WTC11 (cell line): ENCODE data around the gene DENND5A. TPM values are rescaled to one million over a fixed set of nuclear protein-coding genes. Genes with fewer than 3 reads are reported as not detected.

Experiments used
- ATAC-seq: fragments of 200-7000 bp; cut with Tn5 transposase; 2 replicates; pipeline ENCODE4 v1.10.0; 2021; ENCODE audit warnings: mild to moderate bottlenecking, moderate library complexity
- CTCF ChIA-PET: fragments of 300-600 bp; sonication (Branson Sonifier 250); formaldehyde crosslinking; loops from one replicate; lab custom pipeline; 2021; ENCODE audit warnings: antibody characterized with exemption; lab: Charles Lee
- POLR2A ChIA-PET: fragments of 350-600 bp; sonication (Branson Sonifier 250); formaldehyde crosslinking; loops from one replicate; lab custom pipeline; 2021; ENCODE audit warnings: antibody characterized with exemption; lab: Charles Lee
- DNase-seq: peaks from one replicate; pipeline ENCODE4 v3.0.0; 2021; ENCODE audit warnings: low spot score
- H3K27ac Mint-ChIP-seq: 2 replicates; pipeline ENCODE4 v1.8.0; 2021; ENCODE audit warnings: mixed read lengths
- H3K27me3 Mint-ChIP-seq: 2 replicates; pipeline ENCODE4 v1.8.0; 2021; ENCODE audit warnings: low read depth, mild to moderate bottlenecking, moderate library complexity, mixed read lengths
- H3K36me3 Mint-ChIP-seq: 2 replicates; pipeline ENCODE4 v1.8.0; 2021; ENCODE audit warnings: mixed read lengths
- H3K4me1 Mint-ChIP-seq: 2 replicates; pipeline ENCODE4 v1.8.0; 2022; ENCODE audit warnings: mixed read lengths
- H3K4me3 Mint-ChIP-seq: 2 replicates; pipeline ENCODE4 v1.8.0; 2021; ENCODE audit warnings: mild to moderate bottlenecking, moderate library complexity, mixed read lengths
- H3K9me3 Mint-ChIP-seq: 2 replicates; pipeline ENCODE4 v1.8.0; 2021; ENCODE audit warnings: mixed read lengths
- ATF1 ChIP-seq: sonication (generic); formaldehyde crosslinking; IDR thresholded peaks from 2 replicates; pipeline ENCODE4 v1.8.1; 2023; ENCODE audit warnings: mild to moderate bottlenecking, moderate library complexity, missing genetic modification reagents
- CBFB ChIP-seq: sonication (generic); formaldehyde crosslinking; IDR thresholded peaks from 2 replicates; pipeline ENCODE4 v1.8.1; 2022; ENCODE audit warnings: mild to moderate bottlenecking, low read depth, missing genetic modification reagents
- ESRRA ChIP-seq: sonication (generic); formaldehyde crosslinking; IDR thresholded peaks from 2 replicates; pipeline ENCODE4 v1.8.1; 2022; ENCODE audit warnings: mild to moderate bottlenecking, missing genetic modification reagents, borderline replicate concordance
- ETV6 ChIP-seq: sonication (generic); formaldehyde crosslinking; IDR thresholded peaks from 2 replicates; pipeline ENCODE4 v1.8.1; 2022; ENCODE audit warnings: mild to moderate bottlenecking, missing genetic modification reagents
- JUN ChIP-seq: sonication (generic); formaldehyde crosslinking; IDR thresholded peaks from 2 replicates; pipeline ENCODE4 v1.8.0; 2023; ENCODE audit warnings: mild to moderate bottlenecking, missing genetic modification reagents
- KAT7 ChIP-seq: sonication (generic); formaldehyde crosslinking; IDR thresholded peaks from 2 replicates; pipeline ENCODE4 v1.8.1; 2023; ENCODE audit warnings: missing genetic modification reagents, mild to moderate bottlenecking, borderline replicate concordance
- PRRX2 ChIP-seq: fragments of 250-450 bp; sonication (Bioruptor Pico); IDR thresholded peaks from 2 replicates; pipeline ENCODE4 v1.8.0; 2021; ENCODE audit warnings: mild to moderate bottlenecking
- RELA ChIP-seq: sonication (generic); formaldehyde crosslinking; IDR thresholded peaks from 2 replicates; pipeline ENCODE4 v1.8.1; 2022; ENCODE audit warnings: missing genetic modification reagents, mild to moderate bottlenecking, borderline replicate concordance
- SOX15 ChIP-seq: fragments of 250-450 bp; sonication (Bioruptor Pico); IDR thresholded peaks from 2 replicates; pipeline ENCODE4 v1.9.0; 2021; ENCODE audit warnings: mild to moderate bottlenecking
- TCF7 ChIP-seq: sonication (generic); formaldehyde crosslinking; IDR thresholded peaks from 2 replicates; pipeline ENCODE4 v1.8.0; 2022; ENCODE audit warnings: mild to moderate bottlenecking, low read depth, missing genetic modification reagents, moderate library complexity
- ZBTB43 ChIP-seq: sonication (generic); formaldehyde crosslinking; IDR thresholded peaks from 2 replicates; pipeline ENCODE4 v1.8.1; 2023; ENCODE audit warnings: mild to moderate bottlenecking, missing genetic modification reagents
- ZNF121 ChIP-seq: sonication (generic); formaldehyde crosslinking; IDR thresholded peaks from 2 replicates; pipeline ENCODE4 v1.8.0; 2023; ENCODE audit warnings: missing genetic modification reagents
- ZNF219 ChIP-seq: sonication (generic); formaldehyde crosslinking; IDR thresholded peaks from 2 replicates; pipeline ENCODE4 v1.8.0; 2023; ENCODE audit warnings: missing genetic modification reagents, mild to moderate bottlenecking, borderline replicate concordance
- ZNF232 ChIP-seq: sonication (generic); formaldehyde crosslinking; IDR thresholded peaks from 2 replicates; pipeline ENCODE4 v1.8.0; 2022; ENCODE audit warnings: mild to moderate bottlenecking, missing genetic modification reagents
- ZNF263 ChIP-seq: sonication (generic); formaldehyde crosslinking; IDR thresholded peaks from 2 replicates; pipeline ENCODE4 v1.8.1; 2022; ENCODE audit warnings: low read depth, mild to moderate bottlenecking, moderate library complexity, missing genetic modification reagents
- ZNF671 ChIP-seq: fragments of 250-450 bp; sonication (Bioruptor Pico); IDR thresholded peaks from 2 replicates; pipeline ENCODE4 v1.8.0; 2021; ENCODE audit warnings: mild to moderate bottlenecking
- total RNA-seq: library from RNA; stranded (reverse); gene quantifications from 3 replicates; pipeline ENCODE4 v1.2.3, GENCODE V29; 2021
- TF ChIP-seq, protein P1 (sequence below): sonication (generic); formaldehyde crosslinking; IDR thresholded peaks from 2 replicates; pipeline ENCODE4 v1.8.1; 2023; ENCODE audit warnings: mild to moderate bottlenecking, missing genetic modification reagents
- TF ChIP-seq, protein P2 (sequence below): sonication (generic); formaldehyde crosslinking; IDR thresholded peaks from 2 replicates; pipeline ENCODE4 v1.8.0; 2023; ENCODE audit warnings: missing genetic modification reagents, mild to moderate bottlenecking, borderline replicate concordance
- TF ChIP-seq, protein P3 (sequence below): sonication (generic); formaldehyde crosslinking; IDR thresholded peaks from 2 replicates; pipeline ENCODE4 v1.8.1; 2023; ENCODE audit warnings: mild to moderate bottlenecking, missing genetic modification reagents, moderate library complexity
- TF ChIP-seq, protein P4 (sequence below): fragments of 250-450 bp; sonication (Bioruptor Pico); conservative IDR thresholded peaks from 2 replicates; pipeline ENCODE4 v1.9.0; 2021; ENCODE audit warnings: mild to moderate bottlenecking
- TF ChIP-seq, protein P5 (sequence below): sonication (generic); formaldehyde crosslinking; IDR thresholded peaks from 2 replicates; pipeline ENCODE4 v1.8.0; 2022; ENCODE audit warnings: missing genetic modification reagents

The DENND5A gene
- total RNA-seq, 1 experiment from 2014 or later, result 69.3 TPM

DNA sequence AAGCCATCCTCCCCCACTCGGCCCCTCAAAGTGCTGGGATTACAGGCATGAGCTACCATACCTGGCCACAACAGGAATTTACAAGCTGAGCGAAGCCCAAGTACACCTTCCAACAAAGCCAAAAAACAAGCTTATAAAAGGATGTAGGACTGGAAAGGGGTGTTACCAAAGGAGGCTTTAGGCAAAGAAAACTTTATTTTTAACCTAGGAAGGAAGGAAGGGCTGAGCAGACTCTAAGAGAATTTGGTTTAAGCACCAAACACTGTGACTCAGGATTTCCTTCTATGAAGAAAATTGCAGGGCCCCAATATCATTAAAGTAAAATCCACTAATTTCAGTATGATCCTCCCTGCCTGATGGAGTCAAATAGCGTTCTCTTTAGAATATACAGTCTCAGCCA is 12.1 kb downstream of the DENND5A start:
- Mint-ChIP-seq H3K27ac (peak overlapping the region; percentile 83), H3K36me3 (peaks cover 9% of the 10 kb centered on the region; the same call in 1 of the 2 replicates), H3K27me3 (no peaks in the 10 kb centered on the region), H3K4me3 (no peak overlapping the region), H3K9me3 (no peaks in the 10 kb centered on the region), H3K4me1 (peaks cover 12% of the 10 kb centered on the region)
- ATAC-seq, result no peak
- CTCF ChIA-PET, result interaction anchor here (1.0 kb wide), 1 partner anchor 133 kb away, joined by 3 read pairs; no protein-coding TSS in a partner anchor
- POLR2A ChIA-PET, result interaction anchor here (1.0 kb wide), 1 partner anchor 12 kb away, joined by 4 read pairs; the partner anchor contains the start of gene DENND5A
- DNase-seq, result no peak
- no peak for TF ChIP-seq ZNF671 (CRISPR knock-in tag)
- no peak for TF ChIP-seq RELA
- TF ChIP-seq SOX15 (CRISPR knock-in tag), result no peak
- TF ChIP-seq, protein P1, sequence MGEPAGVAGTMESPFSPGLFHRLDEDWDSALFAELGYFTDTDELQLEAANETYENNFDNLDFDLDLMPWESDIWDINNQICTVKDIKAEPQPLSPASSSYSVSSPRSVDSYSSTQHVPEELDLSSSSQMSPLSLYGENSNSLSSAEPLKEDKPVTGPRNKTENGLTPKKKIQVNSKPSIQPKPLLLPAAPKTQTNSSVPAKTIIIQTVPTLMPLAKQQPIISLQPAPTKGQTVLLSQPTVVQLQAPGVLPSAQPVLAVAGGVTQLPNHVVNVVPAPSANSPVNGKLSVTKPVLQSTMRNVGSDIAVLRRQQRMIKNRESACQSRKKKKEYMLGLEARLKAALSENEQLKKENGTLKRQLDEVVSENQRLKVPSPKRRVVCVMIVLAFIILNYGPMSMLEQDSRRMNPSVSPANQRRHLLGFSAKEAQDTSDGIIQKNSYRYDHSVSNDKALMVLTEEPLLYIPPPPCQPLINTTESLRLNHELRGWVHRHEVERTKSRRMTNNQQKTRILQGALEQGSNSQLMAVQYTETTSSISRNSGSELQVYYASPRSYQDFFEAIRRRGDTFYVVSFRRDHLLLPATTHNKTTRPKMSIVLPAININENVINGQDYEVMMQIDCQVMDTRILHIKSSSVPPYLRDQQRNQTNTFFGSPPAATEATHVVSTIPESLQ (CRISPR knock-in tag), result no peak
- TF ChIP-seq ZNF219 (CRISPR knock-in tag), result no peak
- TF ChIP-seq KAT7 (CRISPR knock-in tag), result no peak
- no peak for TF ChIP-seq PRRX2
- TF ChIP-seq ZNF263 (CRISPR knock-in tag), result no peak
- no peak for TF ChIP-seq ZNF232
- TF ChIP-seq, protein P2, sequence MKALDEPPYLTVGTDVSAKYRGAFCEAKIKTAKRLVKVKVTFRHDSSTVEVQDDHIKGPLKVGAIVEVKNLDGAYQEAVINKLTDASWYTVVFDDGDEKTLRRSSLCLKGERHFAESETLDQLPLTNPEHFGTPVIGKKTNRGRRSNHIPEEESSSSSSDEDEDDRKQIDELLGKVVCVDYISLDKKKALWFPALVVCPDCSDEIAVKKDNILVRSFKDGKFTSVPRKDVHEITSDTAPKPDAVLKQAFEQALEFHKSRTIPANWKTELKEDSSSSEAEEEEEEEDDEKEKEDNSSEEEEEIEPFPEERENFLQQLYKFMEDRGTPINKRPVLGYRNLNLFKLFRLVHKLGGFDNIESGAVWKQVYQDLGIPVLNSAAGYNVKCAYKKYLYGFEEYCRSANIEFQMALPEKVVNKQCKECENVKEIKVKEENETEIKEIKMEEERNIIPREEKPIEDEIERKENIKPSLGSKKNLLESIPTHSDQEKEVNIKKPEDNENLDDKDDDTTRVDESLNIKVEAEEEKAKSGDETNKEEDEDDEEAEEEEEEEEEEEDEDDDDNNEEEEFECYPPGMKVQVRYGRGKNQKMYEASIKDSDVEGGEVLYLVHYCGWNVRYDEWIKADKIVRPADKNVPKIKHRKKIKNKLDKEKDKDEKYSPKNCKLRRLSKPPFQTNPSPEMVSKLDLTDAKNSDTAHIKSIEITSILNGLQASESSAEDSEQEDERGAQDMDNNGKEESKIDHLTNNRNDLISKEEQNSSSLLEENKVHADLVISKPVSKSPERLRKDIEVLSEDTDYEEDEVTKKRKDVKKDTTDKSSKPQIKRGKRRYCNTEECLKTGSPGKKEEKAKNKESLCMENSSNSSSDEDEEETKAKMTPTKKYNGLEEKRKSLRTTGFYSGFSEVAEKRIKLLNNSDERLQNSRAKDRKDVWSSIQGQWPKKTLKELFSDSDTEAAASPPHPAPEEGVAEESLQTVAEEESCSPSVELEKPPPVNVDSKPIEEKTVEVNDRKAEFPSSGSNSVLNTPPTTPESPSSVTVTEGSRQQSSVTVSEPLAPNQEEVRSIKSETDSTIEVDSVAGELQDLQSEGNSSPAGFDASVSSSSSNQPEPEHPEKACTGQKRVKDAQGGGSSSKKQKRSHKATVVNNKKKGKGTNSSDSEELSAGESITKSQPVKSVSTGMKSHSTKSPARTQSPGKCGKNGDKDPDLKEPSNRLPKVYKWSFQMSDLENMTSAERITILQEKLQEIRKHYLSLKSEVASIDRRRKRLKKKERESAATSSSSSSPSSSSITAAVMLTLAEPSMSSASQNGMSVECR (CRISPR knock-in tag), result no peak
- TF ChIP-seq ATF1 (CRISPR knock-in tag), result no peak
- no peak for TF ChIP-seq CBFB (CRISPR knock-in tag)
- TF ChIP-seq, protein P3, sequence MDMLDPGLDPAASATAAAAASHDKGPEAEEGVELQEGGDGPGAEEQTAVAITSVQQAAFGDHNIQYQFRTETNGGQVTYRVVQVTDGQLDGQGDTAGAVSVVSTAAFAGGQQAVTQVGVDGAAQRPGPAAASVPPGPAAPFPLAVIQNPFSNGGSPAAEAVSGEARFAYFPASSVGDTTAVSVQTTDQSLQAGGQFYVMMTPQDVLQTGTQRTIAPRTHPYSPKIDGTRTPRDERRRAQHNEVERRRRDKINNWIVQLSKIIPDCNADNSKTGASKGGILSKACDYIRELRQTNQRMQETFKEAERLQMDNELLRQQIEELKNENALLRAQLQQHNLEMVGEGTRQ, result no peak
- no peak for TF ChIP-seq ETV6 (CRISPR knock-in tag)
- TF ChIP-seq, protein P4, sequence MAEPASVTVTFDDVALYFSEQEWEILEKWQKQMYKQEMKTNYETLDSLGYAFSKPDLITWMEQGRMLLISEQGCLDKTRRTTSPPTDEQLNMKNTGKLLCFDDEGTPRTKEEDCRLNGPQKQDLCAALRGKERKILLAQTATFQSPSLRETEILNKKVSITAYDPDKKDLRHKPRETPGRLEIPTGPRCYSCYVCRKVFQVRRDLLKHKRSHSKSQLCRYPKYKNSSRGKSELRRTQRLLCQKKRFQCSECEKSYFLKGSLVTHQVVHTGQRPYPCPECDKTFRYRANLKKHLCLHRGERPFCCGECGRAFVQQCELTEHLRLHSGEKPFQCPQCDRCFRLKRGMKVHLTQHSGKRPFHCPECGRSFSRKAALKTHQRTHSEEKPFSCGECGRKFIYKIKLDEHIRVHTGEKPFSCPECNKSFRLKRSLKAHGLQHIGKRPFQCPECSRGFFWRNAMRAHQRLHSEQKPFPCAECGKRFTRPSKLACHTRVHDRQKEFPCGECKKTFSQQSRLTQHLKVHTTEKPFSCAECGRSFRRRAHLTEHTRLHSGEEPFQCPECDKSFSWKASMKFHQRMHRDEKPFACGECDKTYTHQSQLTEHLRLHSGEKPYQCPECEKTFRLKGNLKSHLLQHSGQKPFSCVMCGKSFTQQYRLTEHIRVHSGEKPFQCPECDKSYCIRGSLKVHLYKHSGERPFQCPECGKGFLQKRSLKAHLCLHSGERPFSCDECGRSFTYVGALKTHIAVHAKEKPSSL (CRISPR knock-in tag), result no peak
- no peak for TF ChIP-seq ZNF121 (CRISPR knock-in tag)
- TF ChIP-seq ESRRA, result no peak

- H3K36me3 Mint-ChIP-seq, result peaks cover 9% of the 10 kb centered on the region; the same call in 1 of the 2 replicates
- H3K4me1 Mint-ChIP-seq, result peaks cover 20% of the 10 kb centered on the region
- no peaks in the 10 kb centered on the region for H3K27me3 Mint-ChIP-seq
- ChIA-PET CTCF (interaction anchor here (0.7 kb wide), 1 partner anchor 103 kb away, joined by 3 read pairs; no protein-coding TSS in a partner anchor), POLR2A (interaction anchor here (1.2 kb wide), 1 partner anchor 214 kb away, joined by 4 read pairs; no protein-coding TSS in a partner anchor)
- DNase-seq (no peak), ATAC-seq (no peak)
- H3K4me3 Mint-ChIP-seq, result no peak overlapping the region
- H3K9me3 Mint-ChIP-seq, result no peaks in the 10 kb centered on the region
- H3K27ac Mint-ChIP-seq, result peak overlapping the region; percentile 67
- TF ChIP-seq JUN (no peak), TCF7 (CRISPR knock-in tag) (no peak), CBFB (CRISPR knock-in tag) (no peak), ZBTB43 (CRISPR knock-in tag) (no peak)
- TF ChIP-seq, protein P5, sequence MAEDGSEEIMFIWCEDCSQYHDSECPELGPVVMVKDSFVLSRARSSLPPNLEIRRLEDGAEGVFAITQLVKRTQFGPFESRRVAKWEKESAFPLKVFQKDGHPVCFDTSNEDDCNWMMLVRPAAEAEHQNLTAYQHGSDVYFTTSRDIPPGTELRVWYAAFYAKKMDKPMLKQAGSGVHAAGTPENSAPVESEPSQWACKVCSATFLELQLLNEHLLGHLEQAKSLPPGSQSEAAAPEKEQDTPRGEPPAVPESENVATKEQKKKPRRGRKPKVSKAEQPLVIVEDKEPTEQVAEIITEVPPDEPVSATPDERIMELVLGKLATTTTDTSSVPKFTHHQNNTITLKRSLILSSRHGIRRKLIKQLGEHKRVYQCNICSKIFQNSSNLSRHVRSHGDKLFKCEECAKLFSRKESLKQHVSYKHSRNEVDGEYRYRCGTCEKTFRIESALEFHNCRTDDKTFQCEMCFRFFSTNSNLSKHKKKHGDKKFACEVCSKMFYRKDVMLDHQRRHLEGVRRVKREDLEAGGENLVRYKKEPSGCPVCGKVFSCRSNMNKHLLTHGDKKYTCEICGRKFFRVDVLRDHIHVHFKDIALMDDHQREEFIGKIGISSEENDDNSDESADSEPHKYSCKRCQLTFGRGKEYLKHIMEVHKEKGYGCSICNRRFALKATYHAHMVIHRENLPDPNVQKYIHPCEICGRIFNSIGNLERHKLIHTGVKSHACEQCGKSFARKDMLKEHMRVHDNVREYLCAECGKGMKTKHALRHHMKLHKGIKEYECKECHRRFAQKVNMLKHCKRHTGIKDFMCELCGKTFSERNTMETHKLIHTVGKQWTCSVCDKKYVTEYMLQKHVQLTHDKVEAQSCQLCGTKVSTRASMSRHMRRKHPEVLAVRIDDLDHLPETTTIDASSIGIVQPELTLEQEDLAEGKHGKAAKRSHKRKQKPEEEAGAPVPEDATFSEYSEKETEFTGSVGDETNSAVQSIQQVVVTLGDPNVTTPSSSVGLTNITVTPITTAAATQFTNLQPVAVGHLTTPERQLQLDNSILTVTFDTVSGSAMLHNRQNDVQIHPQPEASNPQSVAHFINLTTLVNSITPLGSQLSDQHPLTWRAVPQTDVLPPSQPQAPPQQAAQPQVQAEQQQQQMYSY (CRISPR knock-in tag), result no peak
Measured at GRCh38 chr11:9251311-9251710, 13.8 kb downstream of the DENND5A start.
